H1 (cell line): ENCODE results near the gene FBXO46. TPM values are rescaled to one million over a fixed set of nuclear protein-coding genes. Genes with fewer than 3 reads are reported as not detected.

Experiments used
- EP300 ChIP-seq, 2 experiments: IDR thresholded peaks; 1 replicate in 1 of 2; 2 replicates in 1 of 2; pipeline ENCODE4 v1.6.1; 2011 to 2012; ENCODE audit warnings: low read depth in 2 of 2, low read length in 2 of 2, mild to moderate bottlenecking in 2 of 2, borderline replicate concordance in 1 of 2, inconsistent platforms in 1 of 2, moderate library complexity in 1 of 2
- EZH2 ChIP-seq: fragments of 200-600 bp; sonication (generic); IDR thresholded peaks from 2 replicates; pipeline ENCODE4 v1.7.1; 2012; ENCODE audit warnings: low read depth, mild to moderate bottlenecking, moderate library complexity, low read length, inconsistent platforms; ENCODE audit not compliant: severe bottlenecking
- NRF1 ChIP-seq: IDR thresholded peaks from 2 replicates; pipeline ENCODE4 v1.6.1; 2011; ENCODE audit warnings: mild to moderate bottlenecking, low read depth, low read length, improper control_type of control experiment
- SIX5 ChIP-seq: IDR thresholded peaks from 2 replicates; pipeline ENCODE4 v1.6.1; 2011; ENCODE audit warnings: mild to moderate bottlenecking, low read depth, low read length
- TAF1 ChIP-seq: IDR thresholded peaks from 2 replicates; pipeline ENCODE4 v1.6.1; 2011; ENCODE audit warnings: mild to moderate bottlenecking, low read depth, low read length
- TAF7 ChIP-seq: optimal IDR thresholded peaks from 2 replicates; pipeline ENCODE3; 2011; ENCODE audit warnings: low read depth, mild to moderate bottlenecking, inconsistent platforms, low read length, moderate library complexity, borderline replicate concordance
- TEAD4 ChIP-seq: IDR thresholded peaks from 2 replicates; pipeline ENCODE4 v1.6.1; 2012; ENCODE audit warnings: low read depth, low read length, inconsistent platforms, mixed read lengths
- ZNF274 ChIP-seq: IDR thresholded peaks from 2 replicates; pipeline ENCODE4 v1.7.0; 2012; ENCODE audit warnings: low read length, borderline replicate concordance; ENCODE audit errors: extremely low read depth
- polyA plus RNA-seq, 7 experiments: library from polyadenylated mRNA; depleted of rRNA in 3 of 7; stranded (reverse) in 5 of 7; unstranded in 2 of 7; fragments of >200 nt in 5 of 7; fragments of 200-250 nt in 2 of 7; gene quantifications; 1 replicate in 5 of 7; 2 replicates in 1 of 7; 4 replicates in 1 of 7; pipeline versions ENCODE4 v1.2.1 to v1.2.3, GENCODE V29; 2011 to 2013; ENCODE audit warnings: missing spikeins in 2 of 7, mixed read lengths in 2 of 7
- total RNA-seq: library from RNA; stranded (reverse); fragmentation: NEBNext Ultra II Directional; extraction: Animal tissue kit (Norgen Biotek cat#: 25700); gene quantifications from 2 replicates; pipeline ENCODE4 v1.2.1, GENCODE V29; 2021
- TF ChIP-seq, protein P1 (sequence below): fragments of 300-600 bp; sonication (generic); IDR thresholded peaks from 2 replicates; pipeline ENCODE4 v1.7.1; 2012; ENCODE audit warnings: low read length, moderate library complexity, mild to moderate bottlenecking, inconsistent platforms; ENCODE audit not compliant: insufficient replicate concordance
- TF ChIP-seq, protein P2 (sequence below): IDR thresholded peaks from 2 replicates; pipeline ENCODE4 v1.6.1; 2011; ENCODE audit warnings: low read depth, mild to moderate bottlenecking, low read length; ENCODE audit not compliant: insufficient read depth

FBXO46 gene
- total and polyA plus RNA-seq, 2 of the 8 experiments (the other 6 are each of a cell fraction or from before 2014, with no cell fraction given), result 11.2 to 38.9 TPM

DNA sequence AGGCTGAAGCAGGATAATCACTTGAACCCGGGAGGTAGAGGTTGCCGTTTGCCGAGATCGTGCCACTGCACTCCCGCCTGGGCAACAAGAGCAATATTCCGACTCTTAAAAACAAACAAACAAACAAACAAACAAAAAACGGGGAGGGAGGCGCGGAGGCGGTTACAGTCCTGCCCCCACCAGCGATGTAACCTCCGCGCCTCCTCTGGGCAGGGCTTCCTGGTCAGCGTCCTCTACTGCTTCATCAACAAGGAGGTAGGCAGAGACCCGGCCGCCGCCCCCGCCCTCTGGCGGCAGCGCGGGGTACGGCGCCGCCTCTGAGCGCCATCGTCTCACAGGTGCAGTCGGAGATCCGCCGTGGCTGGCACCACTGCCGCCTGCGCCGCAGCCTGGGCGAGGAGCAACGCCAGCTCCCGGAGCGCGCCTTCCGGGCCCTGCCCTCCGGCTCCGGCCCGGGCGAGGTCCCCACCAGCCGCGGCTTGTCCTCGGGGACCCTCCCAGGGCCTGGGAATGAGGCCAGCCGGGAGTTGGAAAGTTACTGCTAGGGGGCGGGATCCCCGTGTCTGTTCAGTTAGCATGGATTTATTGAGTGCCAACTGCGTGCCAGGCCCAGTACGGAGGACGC lies 49.2 kb downstream of the FBXO46 start (continued):
- TF ChIP-seq EZH2 (no peak), TAF1 (0 out of 2 replicates have a peak, but pooled peaks have one; percentile 40), EP300 (IDR thresholded peaks at IDR 0.05; ENCODE audit: borderline replicate concordance in 1 of 2, low read depth in 2 of 2, low read length in 2 of 2) (peak in 1 of 2 experiments; percentile 70; a peak in 1 of 3 replicates), TAF7 (peak; percentile 45), ZNF274 (no peak), SIX5 (no peak), TEAD4 (no peak), NRF1 (no peak)
- TF ChIP-seq, protein P1, sequence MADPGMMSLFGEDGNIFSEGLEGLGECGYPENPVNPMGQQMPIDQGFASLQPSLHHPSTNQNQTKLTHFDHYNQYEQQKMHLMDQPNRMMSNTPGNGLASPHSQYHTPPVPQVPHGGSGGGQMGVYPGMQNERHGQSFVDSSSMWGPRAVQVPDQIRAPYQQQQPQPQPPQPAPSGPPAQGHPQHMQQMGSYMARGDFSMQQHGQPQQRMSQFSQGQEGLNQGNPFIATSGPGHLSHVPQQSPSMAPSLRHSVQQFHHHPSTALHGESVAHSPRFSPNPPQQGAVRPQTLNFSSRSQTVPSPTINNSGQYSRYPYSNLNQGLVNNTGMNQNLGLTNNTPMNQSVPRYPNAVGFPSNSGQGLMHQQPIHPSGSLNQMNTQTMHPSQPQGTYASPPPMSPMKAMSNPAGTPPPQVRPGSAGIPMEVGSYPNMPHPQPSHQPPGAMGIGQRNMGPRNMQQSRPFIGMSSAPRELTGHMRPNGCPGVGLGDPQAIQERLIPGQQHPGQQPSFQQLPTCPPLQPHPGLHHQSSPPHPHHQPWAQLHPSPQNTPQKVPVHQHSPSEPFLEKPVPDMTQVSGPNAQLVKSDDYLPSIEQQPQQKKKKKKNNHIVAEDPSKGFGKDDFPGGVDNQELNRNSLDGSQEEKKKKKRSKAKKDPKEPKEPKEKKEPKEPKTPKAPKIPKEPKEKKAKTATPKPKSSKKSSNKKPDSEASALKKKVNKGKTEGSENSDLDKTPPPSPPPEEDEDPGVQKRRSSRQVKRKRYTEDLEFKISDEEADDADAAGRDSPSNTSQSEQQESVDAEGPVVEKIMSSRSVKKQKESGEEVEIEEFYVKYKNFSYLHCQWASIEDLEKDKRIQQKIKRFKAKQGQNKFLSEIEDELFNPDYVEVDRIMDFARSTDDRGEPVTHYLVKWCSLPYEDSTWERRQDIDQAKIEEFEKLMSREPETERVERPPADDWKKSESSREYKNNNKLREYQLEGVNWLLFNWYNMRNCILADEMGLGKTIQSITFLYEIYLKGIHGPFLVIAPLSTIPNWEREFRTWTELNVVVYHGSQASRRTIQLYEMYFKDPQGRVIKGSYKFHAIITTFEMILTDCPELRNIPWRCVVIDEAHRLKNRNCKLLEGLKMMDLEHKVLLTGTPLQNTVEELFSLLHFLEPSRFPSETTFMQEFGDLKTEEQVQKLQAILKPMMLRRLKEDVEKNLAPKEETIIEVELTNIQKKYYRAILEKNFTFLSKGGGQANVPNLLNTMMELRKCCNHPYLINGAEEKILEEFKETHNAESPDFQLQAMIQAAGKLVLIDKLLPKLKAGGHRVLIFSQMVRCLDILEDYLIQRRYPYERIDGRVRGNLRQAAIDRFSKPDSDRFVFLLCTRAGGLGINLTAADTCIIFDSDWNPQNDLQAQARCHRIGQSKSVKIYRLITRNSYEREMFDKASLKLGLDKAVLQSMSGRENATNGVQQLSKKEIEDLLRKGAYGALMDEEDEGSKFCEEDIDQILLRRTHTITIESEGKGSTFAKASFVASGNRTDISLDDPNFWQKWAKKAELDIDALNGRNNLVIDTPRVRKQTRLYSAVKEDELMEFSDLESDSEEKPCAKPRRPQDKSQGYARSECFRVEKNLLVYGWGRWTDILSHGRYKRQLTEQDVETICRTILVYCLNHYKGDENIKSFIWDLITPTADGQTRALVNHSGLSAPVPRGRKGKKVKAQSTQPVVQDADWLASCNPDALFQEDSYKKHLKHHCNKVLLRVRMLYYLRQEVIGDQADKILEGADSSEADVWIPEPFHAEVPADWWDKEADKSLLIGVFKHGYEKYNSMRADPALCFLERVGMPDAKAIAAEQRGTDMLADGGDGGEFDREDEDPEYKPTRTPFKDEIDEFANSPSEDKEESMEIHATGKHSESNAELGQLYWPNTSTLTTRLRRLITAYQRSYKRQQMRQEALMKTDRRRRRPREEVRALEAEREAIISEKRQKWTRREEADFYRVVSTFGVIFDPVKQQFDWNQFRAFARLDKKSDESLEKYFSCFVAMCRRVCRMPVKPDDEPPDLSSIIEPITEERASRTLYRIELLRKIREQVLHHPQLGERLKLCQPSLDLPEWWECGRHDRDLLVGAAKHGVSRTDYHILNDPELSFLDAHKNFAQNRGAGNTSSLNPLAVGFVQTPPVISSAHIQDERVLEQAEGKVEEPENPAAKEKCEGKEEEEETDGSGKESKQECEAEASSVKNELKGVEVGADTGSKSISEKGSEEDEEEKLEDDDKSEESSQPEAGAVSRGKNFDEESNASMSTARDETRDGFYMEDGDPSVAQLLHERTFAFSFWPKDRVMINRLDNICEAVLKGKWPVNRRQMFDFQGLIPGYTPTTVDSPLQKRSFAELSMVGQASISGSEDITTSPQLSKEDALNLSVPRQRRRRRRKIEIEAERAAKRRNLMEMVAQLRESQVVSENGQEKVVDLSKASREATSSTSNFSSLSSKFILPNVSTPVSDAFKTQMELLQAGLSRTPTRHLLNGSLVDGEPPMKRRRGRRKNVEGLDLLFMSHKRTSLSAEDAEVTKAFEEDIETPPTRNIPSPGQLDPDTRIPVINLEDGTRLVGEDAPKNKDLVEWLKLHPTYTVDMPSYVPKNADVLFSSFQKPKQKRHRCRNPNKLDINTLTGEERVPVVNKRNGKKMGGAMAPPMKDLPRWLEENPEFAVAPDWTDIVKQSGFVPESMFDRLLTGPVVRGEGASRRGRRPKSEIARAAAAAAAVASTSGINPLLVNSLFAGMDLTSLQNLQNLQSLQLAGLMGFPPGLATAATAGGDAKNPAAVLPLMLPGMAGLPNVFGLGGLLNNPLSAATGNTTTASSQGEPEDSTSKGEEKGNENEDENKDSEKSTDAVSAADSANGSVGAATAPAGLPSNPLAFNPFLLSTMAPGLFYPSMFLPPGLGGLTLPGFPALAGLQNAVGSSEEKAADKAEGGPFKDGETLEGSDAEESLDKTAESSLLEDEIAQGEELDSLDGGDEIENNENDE, result no peak
- TF ChIP-seq, protein P2, sequence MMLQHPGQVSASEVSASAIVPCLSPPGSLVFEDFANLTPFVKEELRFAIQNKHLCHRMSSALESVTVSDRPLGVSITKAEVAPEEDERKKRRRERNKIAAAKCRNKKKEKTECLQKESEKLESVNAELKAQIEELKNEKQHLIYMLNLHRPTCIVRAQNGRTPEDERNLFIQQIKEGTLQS, result no peak
